Epidermal melanocyte (primary cell): ENCODE data around the gene SHF.

ENCODE experiments used
- DNase-seq: peaks from one replicate; pipeline ENCODE4 v3.0.0; 2011; ENCODE audit warnings: low spot score; ENCODE audit not compliant: insufficient read length

The SHF gene

DNA sequence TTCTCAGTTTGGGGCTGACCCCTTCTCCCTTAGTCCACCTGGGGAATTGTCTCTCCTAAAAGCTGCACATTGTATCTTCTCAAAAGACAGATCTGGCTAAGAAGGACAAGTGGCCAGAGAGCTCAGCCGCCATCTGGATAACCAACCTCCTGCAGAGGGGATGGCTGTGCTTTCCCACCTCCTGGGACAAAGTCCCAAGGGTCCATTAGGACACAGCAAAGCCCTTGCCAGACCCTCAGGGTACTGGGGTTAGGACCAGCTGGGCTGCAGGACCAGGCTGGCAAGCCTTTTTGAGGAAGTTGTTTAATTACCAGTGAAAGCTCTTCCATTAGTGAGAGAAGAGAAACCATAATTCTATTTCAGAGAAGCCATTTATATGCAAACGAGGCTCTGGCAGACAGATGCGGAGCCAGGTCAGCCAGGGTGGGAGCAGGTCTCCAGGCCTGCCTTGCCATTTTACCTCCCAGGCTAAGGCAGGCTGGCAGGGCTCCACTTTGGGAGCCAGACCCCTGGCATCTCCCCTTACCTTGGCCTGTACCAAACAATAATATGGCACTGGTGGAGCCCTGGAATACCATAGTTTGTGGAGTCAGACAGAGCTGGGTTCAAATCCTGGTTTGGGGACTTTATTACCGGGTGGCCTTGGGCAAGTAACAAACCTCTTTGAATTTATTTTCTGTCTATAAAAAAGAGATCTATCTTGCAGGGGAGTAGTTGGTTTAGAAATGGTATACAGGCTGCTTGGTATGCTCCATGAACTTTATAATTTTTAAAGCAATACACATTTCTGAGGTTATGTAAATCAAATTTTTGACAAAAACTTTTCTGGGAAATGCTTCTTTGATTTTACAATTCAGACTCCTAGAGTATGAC, 17.9 kb downstream of the SHF start:
- no peak for DNase-seq

DNA sequence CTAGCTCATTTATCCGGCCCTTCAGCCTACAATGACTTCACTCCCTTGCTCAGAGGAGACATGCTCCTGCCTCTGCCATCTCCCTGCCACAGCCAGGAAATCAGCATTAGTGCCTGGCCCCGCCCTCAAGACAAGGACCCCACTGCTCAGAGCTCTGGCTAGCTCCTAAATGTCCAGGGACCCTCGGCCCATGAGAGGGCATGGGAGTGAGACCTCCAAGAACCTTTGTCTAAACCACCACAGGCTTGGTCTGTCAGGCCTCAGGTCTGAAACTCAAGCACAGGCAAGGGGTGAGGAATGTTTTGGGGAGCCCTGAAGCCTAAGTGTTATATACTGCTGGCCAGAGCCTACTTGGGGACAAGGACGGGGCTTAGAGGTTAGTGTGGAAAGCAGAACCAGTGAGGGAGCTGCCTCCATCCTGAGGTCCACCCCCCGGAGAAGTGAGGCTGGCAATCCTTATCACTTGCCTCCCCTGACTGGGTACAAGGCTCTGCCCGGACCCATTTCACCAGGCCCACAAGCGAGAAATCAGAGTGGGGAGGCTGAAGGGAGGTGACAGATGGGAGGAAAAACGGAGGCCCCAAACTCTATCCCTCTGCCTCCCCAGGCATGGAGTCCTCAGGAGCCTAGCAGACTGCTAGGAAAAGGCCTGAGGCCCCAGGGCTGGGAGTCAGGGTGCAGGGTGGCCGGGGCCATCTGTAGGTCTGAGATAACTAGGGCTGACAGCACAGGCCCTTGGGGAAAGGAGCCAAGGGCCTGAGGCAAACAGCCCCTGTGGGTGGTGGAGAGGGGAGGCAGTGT, 18.8 kb downstream of the SHF start:
- no peak for DNase-seq

DNA sequence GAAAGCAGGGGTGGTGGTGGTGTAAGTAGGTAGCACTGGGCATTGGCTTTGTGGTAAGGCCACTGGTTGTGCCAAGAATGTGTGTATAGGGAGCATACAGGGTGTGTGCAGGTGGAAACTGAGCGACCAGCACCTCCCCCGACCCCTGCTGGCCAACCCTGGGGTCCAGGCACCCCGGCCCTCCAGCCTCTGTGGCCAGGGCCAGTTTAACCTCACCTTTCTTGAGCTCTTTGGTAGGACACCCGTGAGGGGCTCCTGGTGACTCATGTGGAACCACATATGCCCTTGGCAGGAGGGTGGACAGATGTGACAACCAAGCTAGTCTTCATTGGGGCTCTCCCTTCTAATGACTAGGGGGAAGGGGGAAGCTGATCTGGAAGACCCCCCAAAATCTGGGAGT, 19.5 kb downstream of the SHF start:
- DNase-seq = no peak

DNA sequence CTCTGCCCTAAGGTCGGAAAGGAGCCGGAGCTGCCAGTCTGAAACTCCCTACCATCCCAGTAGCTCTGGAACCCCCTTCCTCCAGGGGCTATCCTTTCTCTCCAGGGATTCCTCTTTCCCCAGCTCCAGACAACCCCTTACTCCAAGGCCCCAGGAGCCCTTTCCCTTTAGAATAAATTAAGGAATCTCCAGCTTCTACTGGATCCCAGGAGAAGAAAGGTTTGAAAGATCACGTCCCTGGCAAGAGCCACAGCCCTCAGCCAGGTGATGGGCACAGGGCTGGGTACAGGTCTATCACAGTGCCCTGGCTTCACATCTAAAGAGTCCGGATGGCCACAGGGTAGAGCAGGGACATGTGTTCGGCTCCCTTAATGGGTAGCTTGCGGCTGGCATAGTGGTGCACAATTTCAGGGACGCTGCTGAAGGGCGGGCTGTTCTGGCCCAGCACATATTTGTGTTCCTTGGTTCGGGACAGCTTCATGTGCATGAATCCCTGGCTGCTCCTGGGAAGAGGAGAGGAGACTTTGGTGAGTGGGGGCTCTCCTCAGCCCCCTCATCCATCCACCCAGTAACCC, 20.0 kb downstream of the SHF start:
- no peak for DNase-seq

DNA sequence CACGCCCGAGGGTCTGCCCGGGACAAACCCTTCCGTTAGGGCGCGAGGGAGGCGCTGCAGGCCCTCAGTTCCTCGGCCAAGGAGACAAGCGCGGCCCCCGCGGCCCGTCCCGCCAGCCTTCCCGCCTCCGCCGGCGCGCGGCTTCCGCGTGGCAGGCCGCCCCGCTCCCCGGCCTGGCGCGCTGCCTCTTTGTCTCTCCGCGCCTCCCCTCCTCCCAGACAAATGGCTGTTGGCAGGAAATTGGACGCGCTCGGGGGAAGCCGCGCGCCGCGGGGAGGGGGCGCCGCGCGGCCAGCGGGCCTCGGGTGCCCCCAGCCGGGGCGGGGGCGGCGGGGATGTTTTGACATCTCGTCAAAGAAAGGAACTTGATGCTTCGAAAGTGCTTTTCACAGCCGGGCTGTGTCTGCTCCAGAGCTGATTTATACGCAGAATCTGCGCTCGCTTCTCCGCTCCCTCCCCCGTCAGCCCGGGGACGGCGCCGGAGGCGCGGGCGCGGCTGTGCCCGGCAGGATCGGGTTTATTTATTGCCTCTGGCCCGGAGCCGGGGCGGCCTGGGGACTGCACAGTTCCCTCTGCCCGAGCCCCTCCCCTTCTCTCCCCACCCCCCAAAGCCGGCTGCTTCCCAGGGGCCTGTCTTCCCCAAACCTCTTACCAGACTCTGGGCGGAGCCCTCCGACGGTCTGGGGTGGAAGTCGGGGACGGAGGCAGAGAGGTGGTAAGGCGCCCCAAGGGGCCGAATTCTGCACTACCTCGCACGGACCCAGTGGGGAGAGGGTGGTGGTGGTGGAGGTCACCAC, 20.7 kb downstream of the SHF start:
- peak; percentile 86 for DNase-seq

DNA sequence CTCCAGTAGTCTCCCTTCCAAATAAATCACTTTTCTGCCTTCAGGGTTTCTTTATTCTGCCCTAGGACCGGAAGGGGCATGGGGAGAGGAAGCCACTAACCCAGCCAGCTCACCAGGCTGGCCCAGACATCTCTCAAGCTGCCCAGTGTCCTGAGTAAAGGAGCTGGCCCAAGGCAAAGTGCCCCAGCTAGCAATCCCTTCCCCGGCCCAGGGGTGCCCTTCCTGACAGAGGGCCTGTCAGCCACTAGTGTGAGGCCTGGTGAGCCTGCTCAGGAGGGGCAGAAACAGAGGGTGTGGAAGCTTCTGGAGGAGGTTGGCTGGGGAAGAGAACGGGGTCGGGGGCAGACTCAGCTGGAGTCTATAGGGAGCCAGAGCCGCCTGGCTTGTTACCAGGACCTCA, 22.2 kb downstream of the SHF start:
- DNase-seq = no peak

DNA sequence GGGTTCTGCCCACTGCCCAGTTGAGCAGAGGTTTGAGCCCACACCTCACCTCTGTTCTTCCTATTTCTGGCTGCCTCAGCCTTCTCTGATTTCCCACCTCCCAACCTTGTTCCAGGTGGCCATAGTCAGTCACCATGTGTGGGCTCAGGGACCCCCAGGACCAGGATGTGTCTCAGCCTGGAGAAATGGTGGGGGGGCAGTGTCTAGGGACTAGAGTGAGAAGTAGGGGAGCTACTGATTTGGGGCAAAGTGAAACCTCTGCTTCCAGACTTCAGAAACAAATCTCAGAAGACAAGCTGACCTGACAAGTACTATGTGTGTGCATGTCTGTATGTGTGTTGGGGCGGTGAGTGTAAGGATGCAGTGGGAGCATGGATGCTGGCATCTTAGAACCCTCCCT, 22.9 kb downstream of the SHF start:
- DNase-seq = no peak

DNA sequence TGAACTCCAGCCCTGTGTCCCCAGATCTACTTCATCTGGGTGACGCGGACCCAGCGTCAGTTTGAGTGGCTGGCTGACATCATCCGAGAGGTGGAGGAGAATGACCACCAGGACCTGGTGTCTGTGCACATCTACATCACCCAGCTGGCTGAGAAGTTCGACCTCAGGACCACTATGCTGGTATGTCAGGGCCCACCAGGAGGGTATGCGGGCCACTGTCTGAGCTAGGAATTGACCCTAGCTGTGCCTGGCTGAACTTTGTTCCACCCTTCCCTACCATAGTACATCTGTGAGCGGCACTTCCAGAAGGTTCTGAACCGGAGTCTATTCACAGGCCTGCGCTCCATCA, 24.3 kb downstream of the SHF start:
- DNase-seq = no peak

DNA sequence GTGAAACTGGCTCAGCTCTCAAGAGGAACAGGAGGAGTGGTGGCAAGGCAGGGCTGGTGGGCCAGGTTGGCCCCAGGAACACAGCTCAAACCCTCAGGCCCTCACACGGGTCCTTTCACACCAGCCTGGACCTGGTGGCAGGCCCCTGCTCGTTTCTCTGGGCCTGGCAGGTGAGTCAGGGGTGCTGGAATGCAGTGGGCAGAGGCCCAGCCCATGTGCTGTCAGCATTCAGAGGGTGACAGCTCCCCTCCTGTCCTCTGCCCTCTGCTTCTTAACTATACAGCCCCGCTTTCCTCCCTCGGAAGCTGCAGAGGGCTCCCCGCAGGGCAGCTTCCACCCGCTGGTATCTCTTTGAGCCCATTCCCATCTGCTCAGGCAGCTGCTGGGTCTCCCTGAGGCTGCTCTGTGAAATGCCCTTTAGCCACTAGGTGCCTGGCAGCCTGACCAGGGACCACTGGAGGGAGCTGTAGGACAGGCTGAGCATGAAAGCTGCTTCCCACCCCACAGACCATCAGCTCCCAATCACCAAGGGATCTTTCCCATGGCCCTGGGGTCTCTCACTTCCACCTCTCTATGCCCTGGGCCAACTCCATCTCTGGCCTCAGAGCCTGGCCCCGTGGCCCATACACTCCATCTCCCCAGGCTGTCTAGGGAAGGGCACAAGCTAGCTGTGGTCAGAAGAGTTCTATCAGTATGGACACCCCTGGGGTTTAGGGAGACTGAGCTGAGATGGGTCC, 24.8 kb downstream of the SHF start:
- peak; percentile 98 for DNase-seq

DNA sequence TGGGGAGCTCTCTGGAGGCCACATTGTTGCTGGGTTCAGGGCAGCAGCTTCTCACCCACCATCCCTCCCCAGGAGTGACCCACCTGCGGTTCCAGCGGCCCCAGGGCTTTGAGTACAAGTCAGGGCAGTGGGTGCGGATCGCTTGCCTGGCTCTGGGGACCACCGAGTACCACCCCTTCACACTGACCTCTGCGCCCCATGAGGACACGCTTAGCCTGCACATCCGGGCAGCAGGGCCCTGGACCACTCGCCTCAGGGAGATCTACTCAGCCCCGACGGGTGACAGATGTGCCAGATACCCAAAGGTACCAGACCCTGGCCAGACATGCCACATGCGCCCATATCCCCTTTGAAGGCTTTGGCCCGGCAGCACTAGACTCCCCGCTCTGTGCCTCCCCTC, 26.1 kb downstream of the SHF start:
- no peak for DNase-seq

DNA sequence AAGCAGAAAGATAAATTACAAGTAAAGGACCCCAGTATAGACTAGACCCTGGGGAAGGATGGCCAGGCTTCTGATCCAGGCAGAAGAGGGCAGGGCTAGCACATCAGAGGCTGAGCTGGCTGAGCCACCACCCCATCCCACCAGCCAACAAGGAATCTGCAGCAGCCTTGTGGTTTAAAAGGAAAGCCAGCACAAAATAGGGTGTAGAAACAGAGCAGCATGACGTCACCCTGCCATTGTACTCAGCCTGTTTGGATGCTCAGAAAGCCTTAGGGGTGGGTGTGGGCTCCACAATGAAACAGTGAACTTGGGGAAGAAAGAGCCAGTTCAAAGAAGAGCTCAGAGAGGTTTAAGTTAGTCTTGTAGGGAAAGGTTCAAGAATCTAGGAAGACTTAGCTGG, 29.8 kb downstream of the SHF start:
- no peak for DNase-seq

DNA sequence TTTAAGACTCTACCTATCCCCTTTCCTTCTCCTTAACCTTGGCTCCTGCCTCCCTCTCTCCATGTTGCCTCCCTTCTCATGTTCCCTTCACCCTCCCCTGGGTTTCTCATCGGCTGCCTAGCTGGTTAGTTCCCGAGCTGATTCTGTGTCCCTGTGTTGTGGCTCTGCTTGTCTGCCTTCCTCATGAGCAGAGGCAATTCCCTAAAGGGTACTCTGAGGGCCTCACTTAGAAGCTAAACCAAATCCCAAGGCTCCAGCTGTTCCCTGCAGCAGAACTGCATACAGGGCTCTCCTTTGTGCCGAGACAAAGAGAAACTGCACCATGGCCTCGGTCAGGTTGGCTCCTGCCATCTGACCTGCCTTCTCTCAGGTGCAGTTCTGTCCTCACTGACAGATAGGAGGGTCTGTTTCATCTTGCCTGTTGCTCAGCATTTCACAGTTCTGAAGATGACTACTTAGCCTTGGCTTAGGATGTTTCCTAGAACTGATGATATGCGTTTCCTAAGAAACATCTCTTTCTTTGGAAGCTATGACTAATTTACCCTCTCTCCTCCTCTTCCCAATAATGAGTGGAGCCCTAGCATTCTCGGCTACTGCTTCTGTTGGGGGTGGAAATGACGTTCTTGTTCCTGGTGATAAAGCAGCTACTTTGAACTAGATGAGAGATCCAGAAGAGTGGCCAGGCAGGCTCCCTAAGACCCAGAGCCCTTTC, 30.9 kb downstream of the SHF start:
- no peak for DNase-seq

DNA sequence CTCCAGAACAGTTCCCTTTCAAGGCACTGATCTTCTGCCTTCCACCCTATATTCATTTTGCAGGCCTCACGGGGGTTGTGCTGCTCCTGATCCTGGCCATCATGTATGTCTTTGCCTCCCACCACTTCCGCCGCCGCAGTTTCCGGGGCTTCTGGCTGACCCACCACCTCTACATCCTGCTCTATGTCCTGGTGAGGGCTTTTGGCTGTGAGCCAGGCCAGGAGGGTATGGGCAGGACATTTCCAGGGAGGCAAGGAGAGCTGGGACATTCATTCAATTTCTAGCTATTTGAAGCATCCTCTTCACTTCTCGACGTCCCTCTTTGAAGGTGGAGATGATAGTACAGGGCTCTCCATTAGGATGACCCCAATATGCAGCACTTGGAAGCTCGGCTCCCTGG, 32.0 kb downstream of the SHF start:
- no peak for DNase-seq

DNA sequence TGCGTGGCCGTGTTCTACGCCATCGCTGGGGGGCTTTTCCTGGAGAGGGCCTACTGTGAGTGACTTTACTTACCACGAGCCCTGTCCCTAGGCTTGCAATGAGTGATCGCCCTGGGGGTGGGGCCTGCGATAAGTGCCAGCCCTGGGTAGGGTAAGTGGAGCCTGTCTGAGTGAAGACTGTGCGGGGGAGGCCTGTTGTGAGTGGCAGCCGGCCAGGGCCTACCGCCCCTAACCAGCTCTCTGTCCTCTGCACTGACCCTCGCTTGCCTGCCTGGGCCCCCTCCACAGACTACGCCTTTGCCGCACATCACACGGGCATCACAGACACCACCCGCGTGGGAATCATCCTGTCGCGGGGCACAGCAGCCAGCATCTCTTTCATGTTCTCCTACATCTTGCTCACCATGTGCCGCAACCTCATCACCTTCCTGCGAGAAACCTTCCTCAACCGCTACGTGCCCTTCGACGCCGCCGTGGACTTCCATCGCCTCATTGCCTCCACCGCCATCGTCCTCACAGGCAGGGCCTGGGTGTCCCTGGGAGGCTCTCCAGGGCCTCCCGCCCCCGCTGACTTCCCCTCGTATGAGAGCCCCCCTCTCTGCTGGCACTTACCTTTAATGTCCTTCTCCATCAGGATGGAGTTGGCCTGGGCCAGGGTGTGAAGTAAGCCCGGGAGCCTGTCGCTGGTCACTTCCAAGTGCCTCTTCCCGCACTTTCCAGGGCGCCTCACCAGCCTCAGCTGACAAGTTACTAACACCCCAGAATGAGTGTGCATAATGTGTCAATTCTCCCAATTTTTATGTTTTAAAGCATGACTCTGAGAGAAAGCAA, 35.6 kb downstream of the SHF start:
- no peak for DNase-seq

DNA sequence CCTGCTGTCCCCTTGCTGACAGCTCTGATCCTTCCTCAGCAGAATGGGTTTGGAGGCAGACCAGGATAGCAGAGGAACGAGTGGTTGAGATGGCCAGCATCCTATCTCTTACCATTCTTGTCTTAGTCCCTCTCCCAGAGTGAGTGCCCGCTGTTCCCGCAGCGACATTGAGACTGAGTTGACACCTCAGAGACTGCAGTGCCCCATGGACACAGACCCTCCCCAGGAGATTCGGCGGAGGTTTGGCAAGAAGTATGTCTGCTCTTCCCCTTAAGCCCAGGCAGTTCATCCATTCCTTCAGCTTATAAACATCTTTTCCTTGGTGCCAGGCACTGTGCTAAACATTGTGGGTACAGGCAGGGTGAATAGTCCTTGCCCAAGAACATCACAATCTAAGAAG, 36.8 kb downstream of the SHF start:
- no peak for DNase-seq

DNA sequence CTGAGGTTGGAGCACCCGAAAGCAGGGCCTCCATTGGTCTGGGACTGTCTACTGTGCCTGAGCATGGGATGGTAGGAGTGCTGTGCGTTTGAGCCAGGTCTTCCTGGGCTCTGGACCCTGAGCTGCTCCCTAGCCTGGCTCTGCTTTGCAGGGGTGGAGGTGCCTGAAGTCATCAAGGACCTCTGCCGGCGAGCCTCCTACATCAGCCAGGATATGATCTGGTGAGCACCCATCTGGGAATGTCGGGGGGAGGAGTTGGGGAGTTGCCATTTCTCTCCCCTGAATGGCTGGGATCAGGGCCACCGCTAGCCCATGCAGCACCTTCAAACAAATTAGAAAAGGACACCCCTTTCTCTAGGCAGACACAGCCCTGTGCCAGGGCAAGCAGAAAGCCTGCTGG, 37.3 kb downstream of the SHF start:
- DNase-seq = no peak

DNA sequence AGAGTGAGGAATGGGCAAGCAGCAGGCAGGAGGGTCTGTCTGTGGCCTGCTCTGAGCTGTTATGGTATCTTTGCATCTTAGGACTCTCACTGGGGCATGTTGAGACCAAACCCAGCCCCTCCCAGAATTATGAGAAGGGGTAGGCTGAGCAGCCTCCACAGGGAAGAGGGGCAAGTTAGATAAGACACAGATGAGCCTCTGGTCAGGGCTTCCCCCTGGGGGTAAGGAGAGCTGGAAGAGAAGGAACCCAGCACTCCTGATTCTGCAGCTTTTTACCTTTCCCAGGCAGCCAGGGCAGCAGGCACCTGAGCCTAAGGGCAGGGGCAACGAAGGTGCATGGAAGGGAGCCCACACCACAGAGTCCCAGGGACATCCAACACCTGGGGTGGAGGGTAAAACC, 38.7 kb downstream of the SHF start:
- no peak for DNase-seq

DNA sequence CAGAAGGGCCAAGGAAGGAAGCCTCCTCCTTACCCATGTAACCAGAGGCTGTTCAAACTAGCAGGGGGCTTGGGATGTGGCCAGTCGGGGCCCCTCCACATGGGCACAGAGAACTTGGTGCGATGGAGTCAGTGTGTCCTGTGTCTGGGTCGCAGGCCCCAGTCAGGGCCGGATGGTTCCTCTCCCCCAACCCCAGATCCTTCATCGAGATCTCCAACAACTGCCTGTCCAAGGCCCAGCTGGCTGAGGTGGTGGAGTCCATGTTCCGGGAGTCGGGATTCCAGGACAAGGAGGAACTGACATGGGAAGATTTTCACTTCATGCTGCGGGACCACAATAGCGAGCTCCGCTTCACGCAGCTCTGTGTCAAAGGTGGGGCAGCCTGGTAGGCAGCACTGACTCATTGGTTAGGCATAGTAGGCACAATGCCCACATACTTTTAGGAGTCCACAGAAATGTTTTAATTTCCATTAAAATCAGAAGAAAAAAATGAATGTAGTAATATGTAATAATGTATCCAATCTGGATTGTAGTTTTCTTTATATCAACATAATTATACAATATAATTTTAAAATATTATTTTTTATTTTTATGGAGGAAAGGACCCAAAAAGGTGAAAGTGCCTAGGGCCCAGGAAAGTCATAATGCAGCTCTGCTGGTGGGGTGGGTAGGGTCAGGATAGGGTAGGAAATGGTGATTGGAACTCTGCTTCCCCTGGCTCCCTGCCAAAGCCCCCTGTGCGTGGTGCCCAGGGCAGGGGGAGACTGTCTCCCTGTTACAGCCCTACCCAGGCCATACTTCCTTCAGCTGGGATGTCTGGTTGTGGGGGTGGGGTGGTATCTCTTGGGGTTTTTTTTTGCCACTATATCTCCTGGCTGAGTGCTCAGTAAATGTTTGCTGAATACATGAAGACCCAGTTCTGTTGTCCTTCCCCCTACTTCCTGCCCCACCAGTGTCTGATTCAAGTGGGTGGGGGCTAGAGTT, 39.4 kb downstream of the SHF start:
- no peak for DNase-seq
